SK-N-SH treated with all-trans-retinoic acid at 6 μM for 48 hours (cell line): ENCODE data around the gene CAMK4.

Experiments used
- ARNTL ChIP-seq: fragments of 450-650 bp; formaldehyde crosslinking; IDR thresholded peaks from 2 replicates; pipeline ENCODE4 v1.5.0; 2020; ENCODE audit warnings: low read depth, mild to moderate bottlenecking, moderate library complexity, borderline replicate concordance
- CREB5 ChIP-seq: fragments of 250-450 bp; sonication (Bioruptor Pico); IDR thresholded peaks from 2 replicates; pipeline ENCODE4 v1.5.1; 2020; ENCODE audit warnings: low read depth, mild to moderate bottlenecking, moderate library complexity
- GLIS3 ChIP-seq: fragments of 250-450 bp; sonication (Bioruptor Pico); IDR thresholded peaks from 2 replicates; pipeline ENCODE4 v1.5.0; 2020; ENCODE audit warnings: mild to moderate bottlenecking, moderate library complexity
- ISL1 ChIP-seq: fragments of 250-450 bp; sonication (Bioruptor Pico); IDR thresholded peaks from 2 replicates; pipeline ENCODE4 v2.1.2; 2022; ENCODE audit warnings: mild to moderate bottlenecking, moderate library complexity
- PATZ1 ChIP-seq: fragments of 250-450 bp; sonication (Bioruptor Pico); IDR thresholded peaks from 2 replicates; pipeline ENCODE4 v1.8.0; 2020; ENCODE audit warnings: mild to moderate bottlenecking, moderate library complexity, borderline replicate concordance
- PPARA ChIP-seq: fragments of 250-450 bp; sonication (Bioruptor Pico); IDR thresholded peaks from 2 replicates; pipeline ENCODE4 v1.5.0; 2020; ENCODE audit warnings: mild to moderate bottlenecking, borderline replicate concordance
- TCF4 ChIP-seq: fragments of 250-450 bp; sonication (Bioruptor Pico); IDR thresholded peaks from 2 replicates; pipeline ENCODE4 v1.8.0; 2021; ENCODE audit warnings: mild to moderate bottlenecking, moderate library complexity, borderline replicate concordance
- TOX ChIP-seq: fragments of 250-450 bp; sonication (Bioruptor Pico); IDR thresholded peaks from 2 replicates; pipeline ENCODE4 v1.8.0; 2021; ENCODE audit warnings: mild to moderate bottlenecking, moderate library complexity, borderline replicate concordance
- ZNF565 ChIP-seq: fragments of 450-650 bp; formaldehyde crosslinking; conservative IDR thresholded peaks from 2 replicates; pipeline ENCODE4 v1.5.0; 2020; ENCODE audit warnings: low read depth, mild to moderate bottlenecking, moderate library complexity

GRCh38 chr5:111528056-111528455 is 303.9 kb downstream of the CAMK4 start:
- TF ChIP-seq PATZ1 (CRISPR knock-in tag): no peak
- no peak for TF ChIP-seq ARNTL (CRISPR knock-in tag)
- no peak for TF ChIP-seq GLIS3 (CRISPR knock-in tag)
- no peak for TF ChIP-seq ZNF565
- no peak for TF ChIP-seq ISL1
- no peak for TF ChIP-seq CREB5
- no peak for TF ChIP-seq PPARA
- TF ChIP-seq TOX: no peak
- TF ChIP-seq TCF4 (CRISPR knock-in tag): no peak
